ENCODE data around the gene ISM1.

GRCh38 chr20:13262671-13263360 lies 41.7 kb downstream of the ISM1 start:
- TF ChIP-seq CTCF (IDR thresholded peaks at IDR 0.05; ENCODE audit: borderline replicate concordance, extremely low read depth, low read length, poor library complexity, severe bottlenecking) (no peak), EZH2 (IDR thresholded peaks at IDR 0.05; ENCODE audit: borderline replicate concordance, low read depth, low read length, severe bottlenecking) (no peak)
